Osteoblast (primary cell): ENCODE measurements around the gene PITPNC1. TPM values are rescaled to one million over a fixed set of nuclear protein-coding genes. Genes with fewer than 3 reads are reported as not detected.

Experiments used
- DNase-seq: peaks from one replicate; pipeline ENCODE4 v3.0.0; 2011; ENCODE audit warnings: low spot score, mixed read lengths; ENCODE audit not compliant: insufficient read length; ENCODE audit errors: missing footprints
- H2AFZ ChIP-seq: 2 replicates; pipeline ENCODE4 v1.6.0; 2011; ENCODE audit warnings: mild to moderate bottlenecking, low read length
- H3K27ac ChIP-seq: 2 replicates; pipeline ENCODE4 v1.5.1; 2011; ENCODE audit warnings: mild to moderate bottlenecking, low read depth, low read length, moderate library complexity
- H3K27me3 ChIP-seq: 2 replicates; pipeline ENCODE4 v1.6.0; 2012; ENCODE audit warnings: mild to moderate bottlenecking, control low read depth, inconsistent platforms, low read length, moderate library complexity; ENCODE audit not compliant: insufficient read depth
- H3K36me3 ChIP-seq: 2 replicates; pipeline ENCODE4 v1.5.1; 2011; ENCODE audit warnings: mild to moderate bottlenecking, low read length, control low read depth, moderate library complexity; ENCODE audit not compliant: insufficient read depth
- H3K4me1 ChIP-seq: 2 replicates; pipeline ENCODE4 v1.5.1; 2011; ENCODE audit warnings: mild to moderate bottlenecking, low read length, control low read depth, moderate library complexity; ENCODE audit not compliant: insufficient read depth
- H3K4me2 ChIP-seq: 2 replicates; pipeline ENCODE4 v1.6.0; 2011; ENCODE audit warnings: mild to moderate bottlenecking, low read length; ENCODE audit not compliant: insufficient read depth
- H3K4me3 ChIP-seq: fragments of 200-600 bp; sonication (generic); 3 replicates; pipeline ENCODE4 v1.5.1; 2012; ENCODE audit warnings: mild to moderate bottlenecking, low read length, inconsistent platforms; ENCODE audit not compliant: insufficient read depth
- H3K79me2 ChIP-seq: 2 replicates; pipeline ENCODE4 v1.6.0; 2012; ENCODE audit warnings: mild to moderate bottlenecking, low read length, control low read depth, inconsistent platforms; ENCODE audit not compliant: insufficient read depth
- H3K9me3 ChIP-seq: 2 replicates; pipeline ENCODE4 v1.5.1; 2011; ENCODE audit warnings: low read depth, low read length, control low read depth
- H4K20me1 ChIP-seq: 2 replicates; pipeline ENCODE4 v1.6.0; 2012; ENCODE audit warnings: mild to moderate bottlenecking, low read length, control low read depth; ENCODE audit not compliant: insufficient read depth
- total RNA-seq: library from RNA; depleted of rRNA; stranded (reverse); fragments of >200 nt; gene quantifications from 2 replicates; pipeline ENCODE4 v1.2.3, GENCODE V29; 2012
- TF ChIP-seq, protein P1 (sequence below): IDR thresholded peaks from 2 replicates; pipeline ENCODE4 v1.5.1; 2011; ENCODE audit warnings: mild to moderate bottlenecking, low read depth, low read length, moderate library complexity; ENCODE audit errors: extremely low read depth

PITPNC1 gene
- total RNA-seq, 1 donor = 6.2 TPM

DNA sequence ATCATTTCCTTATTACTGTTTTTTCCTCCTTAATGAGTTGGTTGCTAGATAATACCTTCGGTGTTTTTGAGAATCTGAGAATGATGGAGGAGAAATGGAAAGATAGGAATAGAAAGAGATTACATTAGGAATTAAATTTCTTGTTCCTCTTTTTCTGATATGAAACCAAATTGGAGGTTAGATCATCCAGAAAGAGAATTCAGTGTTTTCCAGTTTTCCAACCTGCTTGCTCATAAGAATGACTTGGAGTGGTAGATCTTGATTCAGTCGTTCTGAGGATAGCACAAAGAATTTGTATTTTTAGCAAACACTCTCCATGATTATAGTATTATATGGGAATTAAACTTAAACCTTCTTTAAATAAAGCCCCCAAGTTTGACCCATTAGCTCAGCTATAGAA, 35.9 kb downstream of the PITPNC1 start:
- Histone ChIP-seq H3K79me2 (peaks cover 10% of the 10 kb centered on the region), H2AFZ (no peak overlapping the region)
- TF ChIP-seq, protein P1, sequence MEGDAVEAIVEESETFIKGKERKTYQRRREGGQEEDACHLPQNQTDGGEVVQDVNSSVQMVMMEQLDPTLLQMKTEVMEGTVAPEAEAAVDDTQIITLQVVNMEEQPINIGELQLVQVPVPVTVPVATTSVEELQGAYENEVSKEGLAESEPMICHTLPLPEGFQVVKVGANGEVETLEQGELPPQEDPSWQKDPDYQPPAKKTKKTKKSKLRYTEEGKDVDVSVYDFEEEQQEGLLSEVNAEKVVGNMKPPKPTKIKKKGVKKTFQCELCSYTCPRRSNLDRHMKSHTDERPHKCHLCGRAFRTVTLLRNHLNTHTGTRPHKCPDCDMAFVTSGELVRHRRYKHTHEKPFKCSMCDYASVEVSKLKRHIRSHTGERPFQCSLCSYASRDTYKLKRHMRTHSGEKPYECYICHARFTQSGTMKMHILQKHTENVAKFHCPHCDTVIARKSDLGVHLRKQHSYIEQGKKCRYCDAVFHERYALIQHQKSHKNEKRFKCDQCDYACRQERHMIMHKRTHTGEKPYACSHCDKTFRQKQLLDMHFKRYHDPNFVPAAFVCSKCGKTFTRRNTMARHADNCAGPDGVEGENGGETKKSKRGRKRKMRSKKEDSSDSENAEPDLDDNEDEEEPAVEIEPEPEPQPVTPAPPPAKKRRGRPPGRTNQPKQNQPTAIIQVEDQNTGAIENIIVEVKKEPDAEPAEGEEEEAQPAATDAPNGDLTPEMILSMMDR = no peak

DNA sequence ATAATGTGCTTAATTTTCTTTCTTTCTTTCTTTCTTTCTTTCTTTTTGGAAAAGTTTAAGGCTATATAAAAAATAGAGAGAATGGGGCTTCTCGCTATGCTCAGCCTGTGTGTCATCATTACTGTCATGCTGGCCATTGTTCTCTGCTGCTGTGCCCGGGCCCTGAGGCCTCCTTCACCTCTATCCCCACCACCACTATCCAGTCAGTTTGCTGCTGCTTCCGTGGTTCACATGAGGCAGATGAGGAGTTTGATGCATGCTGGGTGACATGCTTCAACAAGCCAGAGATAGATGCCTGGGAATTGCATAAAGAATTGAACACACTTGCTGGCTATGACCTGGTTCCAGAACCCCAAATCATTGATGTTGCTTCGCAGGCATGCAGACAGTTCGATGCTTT, 36.3 kb downstream of the PITPNC1 start:
- no peaks in the 10 kb centered on the region for H3K4me1 ChIP-seq
- no peak overlapping the region for H3K4me2 ChIP-seq
- no peak for DNase-seq
- no peak overlapping the region for H3K4me3 ChIP-seq
- no peaks in the 10 kb centered on the region for H4K20me1 ChIP-seq
- H3K36me3 ChIP-seq = no peaks in the 10 kb centered on the region
- no peak overlapping the region for H2AFZ ChIP-seq
- peaks cover 10% of the 10 kb centered on the region for H3K79me2 ChIP-seq
- TF ChIP-seq, protein P1 = no peak
- no peak overlapping the region for H3K27ac ChIP-seq
- H3K27me3 ChIP-seq = no peaks in the 10 kb centered on the region
- H3K9me3 ChIP-seq = no peaks in the 10 kb centered on the region

More for the DNA sequence above, 35.9 kb downstream of the PITPNC1 start:
- H3K4me3 ChIP-seq = no peak overlapping the region
- no peaks in the 10 kb centered on the region for H4K20me1 ChIP-seq
- peaks cover under 1% of the 10 kb centered on the region for H3K4me1 ChIP-seq
- no peaks in the 10 kb centered on the region for H3K9me3 ChIP-seq
- no peak for DNase-seq
- H3K27ac ChIP-seq = no peak overlapping the region
- H3K36me3 ChIP-seq = no peaks in the 10 kb centered on the region
- no peak overlapping the region for H3K4me2 ChIP-seq
- no peaks in the 10 kb centered on the region for H3K27me3 ChIP-seq

DNA sequence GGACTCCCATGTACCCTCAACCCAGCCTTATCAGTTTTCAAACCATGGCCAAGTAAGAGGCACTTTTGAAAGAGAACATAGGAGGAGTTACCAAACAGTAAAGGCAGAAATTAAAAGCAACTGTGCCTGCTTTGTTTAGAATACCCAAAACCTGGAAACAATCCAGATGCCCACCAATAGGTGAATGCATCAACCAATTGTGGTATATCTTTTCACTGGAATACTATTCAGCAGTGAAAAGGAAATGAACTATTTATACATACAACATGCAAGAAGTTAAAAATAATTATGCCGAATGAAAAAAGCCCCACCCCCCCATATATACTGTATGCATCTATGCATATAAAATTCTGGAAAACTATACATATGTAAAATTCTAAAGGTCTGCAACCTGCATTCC, 37.0 kb downstream of the PITPNC1 start:
- no peaks in the 10 kb centered on the region for H3K9me3 ChIP-seq
- DNase-seq = no peak
- H3K79me2 ChIP-seq = peaks cover 10% of the 10 kb centered on the region
- no peak overlapping the region for H3K4me3 ChIP-seq
- no peak overlapping the region for H3K27ac ChIP-seq
- H4K20me1 ChIP-seq = no peaks in the 10 kb centered on the region
- H3K4me1 ChIP-seq = no peaks in the 10 kb centered on the region
- no peaks in the 10 kb centered on the region for H3K27me3 ChIP-seq
- TF ChIP-seq, protein P1 = no peak
- no peaks in the 10 kb centered on the region for H3K36me3 ChIP-seq
- no peak overlapping the region for H2AFZ ChIP-seq
- no peak overlapping the region for H3K4me2 ChIP-seq

DNA sequence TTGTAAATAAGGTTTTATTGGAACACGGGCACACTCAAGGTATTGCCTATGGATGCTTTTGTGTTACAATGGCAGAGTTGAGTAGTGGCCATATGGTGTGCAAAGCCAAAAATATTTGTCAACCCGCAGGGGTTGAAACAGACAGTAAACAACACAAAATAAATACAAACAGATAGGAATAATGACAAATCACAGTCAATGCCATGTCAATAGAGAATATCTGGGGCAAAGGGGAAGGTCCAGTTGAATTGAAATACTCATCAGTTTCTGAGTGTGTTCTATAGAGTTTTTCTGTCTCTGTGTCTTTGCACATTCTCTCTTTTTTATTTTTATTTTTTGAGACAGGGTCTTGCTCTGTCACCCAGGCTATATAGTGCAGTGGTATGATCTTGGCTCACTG, 37.5 kb downstream of the PITPNC1 start:
- TF ChIP-seq, protein P1 = no peak
- H3K4me1 ChIP-seq = no peaks in the 10 kb centered on the region
- no peak overlapping the region for H3K4me2 ChIP-seq
- H4K20me1 ChIP-seq = no peaks in the 10 kb centered on the region
- H3K27me3 ChIP-seq = no peaks in the 10 kb centered on the region
- no peak overlapping the region for H3K27ac ChIP-seq
- H3K36me3 ChIP-seq = no peaks in the 10 kb centered on the region
- no peak overlapping the region for H3K4me3 ChIP-seq
- no peak overlapping the region for H2AFZ ChIP-seq
- no peak for DNase-seq
- H3K79me2 ChIP-seq = peaks cover 10% of the 10 kb centered on the region
- H3K9me3 ChIP-seq = no peaks in the 10 kb centered on the region
